ENCODE data around the gene SNAI1.
"Not testable (repeated sequence)": the region's sequence is repeated elsewhere in the genome, so short reads cannot be mapped to it uniquely, and the experiment has no call there.

The SNAI1 gene

DNA sequence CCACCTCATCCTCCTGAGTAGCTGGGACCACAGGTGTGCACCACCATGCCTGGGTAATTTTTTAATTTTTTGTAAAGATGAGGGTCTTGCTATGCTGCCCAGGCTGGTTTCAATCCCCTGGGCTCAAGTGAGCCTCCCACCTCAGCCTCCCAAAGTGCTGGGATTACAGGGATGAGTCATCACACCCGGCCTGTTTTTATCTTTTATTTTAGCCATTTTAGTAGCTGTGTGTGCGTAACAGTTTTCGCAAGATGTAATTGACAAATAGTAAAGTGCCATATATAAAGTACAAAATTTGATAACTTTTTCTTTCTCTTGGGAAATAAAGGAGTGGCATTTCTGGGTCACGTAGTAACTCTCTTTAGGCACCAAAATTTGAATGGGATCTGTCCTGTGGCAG, 21.4 kb downstream of the SNAI1 start:
- no peak for DNase-seq (ENCODE audit: low spot score)
- in situ Hi-C loops (cut with MboI; ENCODE audit: low sequenced_read_pairs, unreplicated experiment), result no loop called here
- TF ChIP-seq, protein P1, sequence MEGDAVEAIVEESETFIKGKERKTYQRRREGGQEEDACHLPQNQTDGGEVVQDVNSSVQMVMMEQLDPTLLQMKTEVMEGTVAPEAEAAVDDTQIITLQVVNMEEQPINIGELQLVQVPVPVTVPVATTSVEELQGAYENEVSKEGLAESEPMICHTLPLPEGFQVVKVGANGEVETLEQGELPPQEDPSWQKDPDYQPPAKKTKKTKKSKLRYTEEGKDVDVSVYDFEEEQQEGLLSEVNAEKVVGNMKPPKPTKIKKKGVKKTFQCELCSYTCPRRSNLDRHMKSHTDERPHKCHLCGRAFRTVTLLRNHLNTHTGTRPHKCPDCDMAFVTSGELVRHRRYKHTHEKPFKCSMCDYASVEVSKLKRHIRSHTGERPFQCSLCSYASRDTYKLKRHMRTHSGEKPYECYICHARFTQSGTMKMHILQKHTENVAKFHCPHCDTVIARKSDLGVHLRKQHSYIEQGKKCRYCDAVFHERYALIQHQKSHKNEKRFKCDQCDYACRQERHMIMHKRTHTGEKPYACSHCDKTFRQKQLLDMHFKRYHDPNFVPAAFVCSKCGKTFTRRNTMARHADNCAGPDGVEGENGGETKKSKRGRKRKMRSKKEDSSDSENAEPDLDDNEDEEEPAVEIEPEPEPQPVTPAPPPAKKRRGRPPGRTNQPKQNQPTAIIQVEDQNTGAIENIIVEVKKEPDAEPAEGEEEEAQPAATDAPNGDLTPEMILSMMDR (IDR thresholded peaks at IDR 0.05; ENCODE audit: borderline replicate concordance, control extremely low read depth, extremely low read depth, insufficient read depth, missing control alignments), result no peak

DNA sequence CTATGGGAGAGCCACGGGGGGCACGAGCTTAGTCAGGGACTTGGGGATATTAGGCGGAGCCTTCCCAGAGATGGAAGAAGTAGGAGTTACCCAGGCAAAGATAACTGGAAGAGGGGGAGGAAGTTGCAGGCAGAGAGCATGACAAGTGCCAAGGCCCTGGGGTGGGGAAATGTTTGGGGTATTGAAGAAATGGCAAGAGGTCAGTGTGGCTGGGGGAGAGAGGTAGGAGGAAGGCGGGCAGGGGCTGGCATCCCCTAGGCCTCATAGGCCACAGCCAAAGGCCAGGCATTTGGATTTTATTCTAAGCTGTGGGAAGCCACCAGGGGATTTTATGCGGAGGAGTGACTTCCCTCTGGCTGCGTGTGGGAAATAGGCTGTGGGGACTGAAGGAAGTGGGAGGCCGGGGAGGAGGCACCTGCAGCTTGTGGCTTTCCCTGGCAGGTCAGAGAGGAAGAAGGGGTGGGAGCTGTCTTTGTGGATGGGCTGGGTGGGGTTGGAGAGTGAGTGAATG, 22.7 kb downstream of the SNAI1 start:
- TF ChIP-seq, protein P1 (IDR thresholded peaks at IDR 0.05; ENCODE audit: borderline replicate concordance, control extremely low read depth, extremely low read depth, insufficient read depth, missing control alignments), result no peak
- no peak for DNase-seq (ENCODE audit: low spot score)
- in situ Hi-C loops (cut with MboI; ENCODE audit: low sequenced_read_pairs, unreplicated experiment), result no loop called here

DNA sequence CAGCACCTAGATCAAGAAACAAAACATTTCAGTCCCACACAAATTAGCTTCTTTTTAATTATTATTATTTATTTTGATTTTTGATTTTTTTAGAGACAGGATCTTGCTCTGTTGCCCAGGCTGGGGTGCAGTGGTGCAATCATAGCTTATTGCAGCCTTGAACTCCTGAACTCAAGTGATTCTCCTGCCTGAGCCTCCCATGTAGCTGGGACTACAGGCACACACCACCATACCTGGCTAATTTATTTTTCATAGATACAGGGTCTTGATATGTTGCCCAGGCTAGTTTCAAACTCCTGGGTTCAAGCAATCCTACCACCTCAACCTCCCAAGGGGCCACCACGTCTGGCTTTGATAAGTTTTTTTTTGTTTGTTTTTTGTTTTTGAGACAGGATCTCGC, 24.6 kb downstream of the SNAI1 start:
- in situ Hi-C loops (cut with MboI; ENCODE audit: low sequenced_read_pairs, unreplicated experiment), result no loop called here
- TF ChIP-seq, protein P1 (IDR thresholded peaks at IDR 0.05; ENCODE audit: borderline replicate concordance, control extremely low read depth, extremely low read depth, insufficient read depth, missing control alignments), result no peak
- DNase-seq (ENCODE audit: low spot score), result no peak

DNA sequence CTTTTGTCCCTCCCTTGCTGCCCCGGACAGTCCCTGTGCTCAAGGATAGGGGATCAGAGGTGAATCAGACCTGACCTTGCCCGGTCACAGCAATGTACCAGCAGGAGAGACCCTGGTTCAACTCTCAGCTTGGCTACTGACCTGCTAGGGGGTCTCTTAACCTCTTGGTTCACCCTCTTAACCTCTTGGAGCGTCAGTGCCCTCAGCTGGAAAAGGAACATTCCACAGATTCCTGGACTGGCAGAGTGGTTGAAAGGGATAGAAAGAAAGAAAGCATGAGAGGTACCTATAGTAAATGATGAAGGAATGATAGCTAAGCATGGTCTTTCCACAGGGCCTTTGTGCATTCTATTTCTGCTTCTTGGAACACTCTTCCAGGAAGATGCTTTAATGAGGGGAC, 25.2 kb downstream of the SNAI1 start:
- TF ChIP-seq, protein P1 (IDR thresholded peaks at IDR 0.05; ENCODE audit: borderline replicate concordance, control extremely low read depth, extremely low read depth, insufficient read depth, missing control alignments), result no peak
- no peak for DNase-seq (ENCODE audit: low spot score)
- in situ Hi-C loops (cut with MboI; ENCODE audit: low sequenced_read_pairs, unreplicated experiment), result no loop called here

DNA sequence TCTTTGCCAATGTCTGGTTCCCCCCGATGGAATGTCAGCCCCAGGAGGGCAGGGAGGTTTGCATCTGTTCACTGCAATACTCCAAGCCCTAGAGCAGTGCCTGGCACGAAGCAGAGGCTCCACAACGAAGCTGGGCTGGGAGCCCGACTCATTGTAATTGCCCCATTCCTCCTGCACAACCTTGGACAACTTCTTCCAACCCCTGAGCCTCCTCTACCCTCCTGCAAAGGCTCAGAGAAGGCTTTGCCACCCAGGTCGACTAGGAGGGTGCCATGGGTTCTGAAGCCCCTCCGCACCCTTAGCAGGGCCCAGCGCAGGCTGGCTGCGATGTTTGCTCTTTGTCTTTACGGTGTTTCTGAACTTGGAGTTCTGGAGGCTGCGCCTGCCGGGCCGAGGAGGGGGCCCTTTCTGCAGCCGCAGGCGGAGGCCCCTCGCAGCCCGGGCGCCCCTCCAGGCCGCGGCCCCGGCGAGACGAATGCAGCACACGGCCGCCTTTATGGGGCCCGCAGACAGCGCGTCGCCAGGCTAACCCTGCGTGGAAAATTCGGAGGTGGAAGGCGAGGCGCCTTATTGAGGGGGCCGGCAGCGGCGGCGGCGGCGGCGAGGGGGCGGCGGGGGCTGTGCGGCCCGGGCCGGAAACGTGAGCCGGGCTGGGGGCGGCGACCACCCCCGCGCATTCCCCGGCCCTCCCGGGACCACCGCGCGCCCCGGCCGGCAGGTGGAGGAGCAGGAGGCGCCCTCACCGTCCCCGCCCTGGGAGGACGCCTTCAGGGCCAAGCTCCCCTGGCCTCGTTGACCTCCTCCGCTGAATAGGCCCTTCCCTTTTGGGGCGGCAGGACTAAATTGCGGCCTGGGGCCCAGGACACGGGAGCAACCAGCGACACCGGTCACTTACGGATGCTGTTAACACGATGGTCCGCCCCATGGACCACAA, 27.0 kb downstream of the SNAI1 start:
- in situ Hi-C loops (cut with MboI; ENCODE audit: low sequenced_read_pairs, unreplicated experiment), result no loop called here
- TF ChIP-seq, protein P1 (IDR thresholded peaks at IDR 0.05; ENCODE audit: borderline replicate concordance, control extremely low read depth, extremely low read depth, insufficient read depth, missing control alignments), result no peak
- no peak for DNase-seq (ENCODE audit: low spot score)

DNA sequence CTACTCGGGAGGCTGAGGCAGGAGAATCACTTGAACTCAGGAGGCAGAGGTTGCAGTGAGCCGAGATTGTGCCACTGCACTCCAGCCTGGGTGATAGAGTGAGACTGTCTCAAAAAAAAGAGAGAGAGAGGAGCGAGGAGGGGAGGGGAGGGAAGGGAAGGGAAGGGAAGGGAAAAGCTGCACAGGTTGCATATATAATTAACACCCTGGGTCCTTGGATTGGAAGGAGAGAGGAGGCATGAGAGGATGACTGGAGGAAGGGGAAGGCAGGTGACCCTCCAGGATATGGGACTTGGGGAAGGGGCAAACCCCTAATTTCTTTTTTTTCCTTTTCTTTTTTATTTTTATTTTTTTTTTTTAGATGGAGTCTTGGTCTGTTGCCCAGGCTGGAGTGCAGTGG, 28.8 kb downstream of the SNAI1 start:
- DNase-seq (ENCODE audit: low spot score); in situ Hi-C loops (cut with MboI; ENCODE audit: low sequenced_read_pairs, unreplicated experiment): not testable (repeated sequence)

All from GM13976 (cell line).